Measurements from ENCODE around the gene NR6A1. TPM values are rescaled to one million over a fixed set of nuclear protein-coding genes. Genes with fewer than 3 reads are reported as not detected.
A peak's percentile ranks its signal among the peaks of the same experiment; 100 is the strongest.

Gene NR6A1
- total and polyA plus RNA-seq, 2 of the 8 experiments (the other 6 are each of a cell fraction or from before 2014, with no cell fraction given): 93.2 to 237 TPM

- Histone ChIP-seq H3K4me3 (ENCODE audit: extremely low read depth in 1 of 4, insufficient read depth in 2 of 4, low read depth in 3 of 4, low read length in 4 of 4) (peak overlapping the region; percentile 5 to 61 (median 18); a peak in 6 of 8 replicates), H3K56ac (replicated peaks; ENCODE audit: insufficient read length, low read depth, low read length) (no peak overlapping the region), H2AK5ac (ENCODE audit: low read depth, low read length) (no peak overlapping the region), H3K9ac (replicated peaks in 1 of 4; ENCODE audit: extremely low read depth in 1 of 4, low read depth in 3 of 4, low read length in 3 of 4) (no peak overlapping the region), H3K18ac (ENCODE audit: extremely low read depth, low read length) (no peak overlapping the region; the same call in 1 of the 2 replicates), H3K4me1 (replicated peaks in 1 of 4; ENCODE audit: control insufficient read depth in 3 of 4, insufficient read depth in 4 of 4, low read length in 3 of 4) (peaks cover 0 to 17% (median 12%) of the 10 kb centered on the region in 4 experiments; a peak in 6 of 7 replicates), H3K79me2 (ENCODE audit: control insufficient read depth in 1 of 2, insufficient read depth in 2 of 2, low read length in 2 of 2) (no peaks in the 10 kb centered on the region), H3K9me3 (ENCODE audit: insufficient read depth in 2 of 2, low read depth in 1 of 2, low read length in 1 of 2) (no peaks in the 10 kb centered on the region; a peak in 1 of 4 replicates), H2AFZ (ENCODE audit: low read length) (peak overlapping the region; percentile 55), H3K27ac (ENCODE audit: low read depth, low read length) (no peak overlapping the region), H2BK20ac (ENCODE audit: low read length) (no peak overlapping the region), H4K8ac (ENCODE audit: extremely low read depth, insufficient read depth, low read length) (peak overlapping the region; percentile 43; the same call in 1 of the 2 replicates), H2BK5ac (ENCODE audit: low read depth, low read length) (no peak overlapping the region), H3K23ac (ENCODE audit: insufficient read length) (no peak overlapping the region), H3K23me2 (ENCODE audit: low read depth, low read length) (peaks cover 7% of the 10 kb centered on the region; the same call in 1 of the 2 replicates), H2BK120ac (replicated peaks; ENCODE audit: low read depth, low read length) (no peak overlapping the region), H3K4ac (replicated peaks; ENCODE audit: insufficient read length, low read depth, low read length) (no peak overlapping the region), H3K27me3 (replicated peaks in 1 of 4; ENCODE audit: control insufficient read depth in 3 of 4, extremely low read depth in 1 of 4, insufficient read depth in 3 of 4, low read length in 3 of 4) (peaks cover 39 to 61% (median 55%) of the 10 kb centered on the region in 4 experiments), H2BK12ac (ENCODE audit: low read depth, low read length) (no peak overlapping the region), H4K20me1 (replicated peaks in 1 of 2; ENCODE audit: control insufficient read depth in 1 of 2, insufficient read depth in 2 of 2, low read length in 2 of 2) (peaks cover 0 to 2% of the 10 kb centered on the region in 2 experiments), H4K5ac (ENCODE audit: insufficient read length, low read depth, low read length) (no peak overlapping the region), H4K91ac (replicated peaks; ENCODE audit: insufficient read length, low read length) (no peak overlapping the region), H3K79me1 (ENCODE audit: low read depth, low read length) (no peaks in the 10 kb centered on the region), H3K4me2 (ENCODE audit: insufficient read depth in 1 of 2, low read depth in 2 of 2, low read length in 2 of 2) (peak overlapping the region; percentile 55 to 77), H3K36me3 (ENCODE audit: control insufficient read depth in 2 of 4, insufficient read depth in 4 of 4, low read length in 3 of 4) (peaks cover 0 to 8% (median 0%) of the 10 kb centered on the region in 4 experiments; a peak in 1 of 8 replicates), H3K14ac (ENCODE audit: insufficient read length) (no peak overlapping the region), H2BK15ac (ENCODE audit: low read length) (no peak overlapping the region)
- WGBS, 2 experiments (ENCODE audit: extremely low coverage in 1 of 2, insufficient coverage in 1 of 2, insufficient read length in 1 of 2, insufficient replicate concordance in 2 of 2, low coverage in 1 of 2, low lambda C conversion rate in 2 of 2, missing lambda C conversion rate in 1 of 2): 7% methylated on average over 57 of the region's 76 CpGs; no CpG with 5 or more reads in 1 of the 2 experiments
- TF ChIP-seq SAP30 (IDR thresholded peaks at IDR 0.05; ENCODE audit: insufficient read depth, insufficient replicate concordance, low read length) (no peak), ASH2L (IDR thresholded peaks at IDR 0.05; ENCODE audit: low read length) (peak; percentile 62), EZH2 (IDR thresholded peaks at IDR 0.05; ENCODE audit: low read depth, low read length, severe bottlenecking) (peak; percentile 97), BACH1 (IDR thresholded peaks at IDR 0.05; ENCODE audit: low read length) (no peak), RNF2 (IDR thresholded peaks at IDR 0.05; ENCODE audit: borderline replicate concordance, low read depth, low read length, missing control alignments, poor library complexity, severe bottlenecking) (peak; percentile 98), SUZ12 (IDR thresholded peaks at IDR 0.05; ENCODE audit: low read length) (peak; percentile 99), SRF (IDR thresholded peaks at IDR 0.05; ENCODE audit: low read depth, low read length) (no peak), JUN (IDR thresholded peaks at IDR 0.05; ENCODE audit: low read depth, low read length) (no peak)
- TF ChIP-seq, protein P1, sequence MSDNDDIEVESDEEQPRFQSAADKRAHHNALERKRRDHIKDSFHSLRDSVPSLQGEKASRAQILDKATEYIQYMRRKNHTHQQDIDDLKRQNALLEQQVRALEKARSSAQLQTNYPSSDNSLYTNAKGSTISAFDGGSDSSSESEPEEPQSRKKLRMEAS (IDR thresholded peaks at IDR 0.05): 0 out of 2 replicates have a peak, but pooled peaks have one; percentile 7
- TF ChIP-seq, protein P2, sequence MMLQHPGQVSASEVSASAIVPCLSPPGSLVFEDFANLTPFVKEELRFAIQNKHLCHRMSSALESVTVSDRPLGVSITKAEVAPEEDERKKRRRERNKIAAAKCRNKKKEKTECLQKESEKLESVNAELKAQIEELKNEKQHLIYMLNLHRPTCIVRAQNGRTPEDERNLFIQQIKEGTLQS (IDR thresholded peaks at IDR 0.05; ENCODE audit: insufficient read depth, low read depth, low read length): no peak
- ChIA-PET CTCF (ENCODE audit: partially characterized antibody) (no interaction called here), POLR2A (ENCODE audit: partially characterized antibody) (interaction anchor here (0.7 to 1.6 kb wide), 2 partner anchors 17 to 219 kb away, joined by 3 to 4 read pairs; no protein-coding TSS in a partner anchor)
- DNase-seq (ENCODE audit: low read depth in 1 of 2, low spot score in 2 of 2) (peak in 1 of 2 experiments; percentile 79), FAIRE-seq (no peak)
Measured at GRCh38 chr9:124503713-124504529, 267.2 kb downstream of the NR6A1 start.

Data from H1 (cell line).